Raji (cell line): ENCODE results near the gene KCNMA1.

Experiments
- POLR2A ChIP-seq: IDR thresholded peaks from 2 replicates; pipeline ENCODE4 v1.6.1; 2011; ENCODE audit warnings: low read depth, low read length, control low read depth; ENCODE audit not compliant: insufficient read depth

The KCNMA1 gene

GRCh38 chr10:77308084-77308732 lies 329.4 kb downstream of the KCNMA1 start:
- TF ChIP-seq POLR2A: no peak

- no peak for TF ChIP-seq POLR2A
Observed at GRCh38 chr10:77306666-77307065, 330.9 kb downstream of the KCNMA1 start.

GRCh38 chr10:77305650-77306632 lies 331.7 kb downstream of the KCNMA1 start:
- TF ChIP-seq POLR2A: no peak

- no peak for TF ChIP-seq POLR2A
Observed at GRCh38 chr10:77304192-77304591, 333.4 kb downstream of the KCNMA1 start.

GRCh38 chr10:77301305-77301730 lies 336.3 kb downstream of the KCNMA1 start:
- TF ChIP-seq POLR2A: no peak

GRCh38 chr10:77300682-77301302 lies 336.8 kb downstream of the KCNMA1 start:
- no peak for TF ChIP-seq POLR2A

GRCh38 chr10:77299320-77299719 lies 338.3 kb downstream of the KCNMA1 start:
- TF ChIP-seq POLR2A: no peak

GRCh38 chr10:77297393-77297739 lies 340.2 kb downstream of the KCNMA1 start:
- TF ChIP-seq POLR2A: no peak

GRCh38 chr10:77296534-77297392 lies 340.8 kb downstream of the KCNMA1 start:
- no peak for TF ChIP-seq POLR2A

GRCh38 chr10:77293773-77294172 lies 343.8 kb downstream of the KCNMA1 start:
- TF ChIP-seq POLR2A: no peak

GRCh38 chr10:77293347-77293746 lies 344.3 kb downstream of the KCNMA1 start:
- TF ChIP-seq POLR2A: no peak

GRCh38 chr10:77291596-77292505 lies 345.8 kb downstream of the KCNMA1 start:
- no peak for TF ChIP-seq POLR2A

GRCh38 chr10:77290528-77291155 lies 347.0 kb downstream of the KCNMA1 start:
- TF ChIP-seq POLR2A: no peak
